Kidney (tissue), 14 donors: ENCODE measurements around the gene HTT. TPM values are rescaled to one million over a fixed set of nuclear protein-coding genes. Genes with fewer than 3 reads are reported as not detected.

Source experiments
- DNase-seq, 5 donors: peaks; one replicate each; pipeline ENCODE4 v3.0.0-alpha.2; 2013 to 2020
- FAIRE-seq: peaks from 2 replicates; lab custom pipeline; 2012; peaks lifted over from hg19 to GRCh38; lab: Jason Lieb, UNC
- H3K27ac ChIP-seq, 2 donors: one replicate each; pipeline ENCODE4 v1.7.0; 2013; ENCODE audit warnings: low read depth in 2 of 2, low read length in 2 of 2, inconsistent platforms in 1 of 2
- H3K27me3 ChIP-seq: one replicate; pipeline ENCODE4 v1.7.1; 2013; ENCODE audit warnings: low read length, inconsistent platforms; ENCODE audit not compliant: control insufficient read depth, insufficient read depth
- H3K36me3 ChIP-seq, 3 donors: one replicate each; pipeline versions ENCODE4 v1.7.0 to v1.7.1; 2013; ENCODE audit warnings: low read length in 3 of 3, control low read depth in 1 of 3, inconsistent platforms in 1 of 3; ENCODE audit not compliant: insufficient read depth in 3 of 3, control insufficient read depth in 2 of 3
- H3K4me1 ChIP-seq, 3 donors: one replicate each; pipeline versions ENCODE4 v1.7.0 to v1.7.1; 2013; ENCODE audit warnings: low read length in 3 of 3, inconsistent platforms in 1 of 3, low read depth in 1 of 3; ENCODE audit not compliant: control insufficient read depth in 2 of 3, insufficient read depth in 2 of 3
- H3K4me3 ChIP-seq, 3 donors: one replicate each; pipeline versions ENCODE4 v1.7.0 to v1.8.1; 2013; ENCODE audit warnings: low read length in 3 of 3, control low read depth in 1 of 3, inconsistent platforms in 1 of 3
- H3K9ac ChIP-seq, 3 donors: one replicate each; pipeline versions ENCODE4 v1.7.0 to v1.7.1; 2013; ENCODE audit warnings: low read length in 3 of 3, control low read depth in 1 of 3, inconsistent platforms in 1 of 3
- H3K9me3 ChIP-seq, 3 donors: one replicate each; pipeline versions ENCODE4 v1.7.0 to v1.7.1; 2013; ENCODE audit warnings: low read length in 3 of 3, control low read depth in 1 of 3, inconsistent platforms in 1 of 3; ENCODE audit not compliant: control insufficient read depth in 2 of 3, insufficient read depth in 1 of 3
- intact Hi-C: fragments of 100-400 bp; cut with DNase I; formaldehyde crosslinking; loops from one replicate; pipeline ENCODE4 v1.11.1; 2022
- polyA plus RNA-seq: library from polyadenylated mRNA; stranded (reverse); fragments of 350-450 nt; fragmentation: Illumina TruSeq; extraction: RNeasy Lipid Tissue Mini Kit (QIAGEN cat#74804); gene quantifications from one replicate; pipeline ENCODE4 v1.2.3, GENCODE V29; 2014; ENCODE audit warnings: low read depth, low replicate concordance; ENCODE audit not compliant: insufficient read depth
- total RNA-seq: library from RNA; stranded (reverse); fragmentation: NEBNext Ultra II Directional; extraction: Animal tissue kit (Norgen Biotek cat#: 25700); gene quantifications from one replicate; pipeline ENCODE4 v1.2.1, GENCODE V29; 2021
- TF ChIP-seq, protein P1 (sequence below): IDR thresholded peaks from 3 replicates; pipeline ENCODE4 v1.5.1; 2012; ENCODE audit warnings: mild to moderate bottlenecking, moderate library complexity, borderline replicate concordance; ENCODE audit not compliant: insufficient read depth; ENCODE audit errors: extremely low read depth
- donor health status: control.
- donor health status: control.
- donor health status: control.
- donor health status: control.
- donor health status: control.
- donor health status: DM: yes; HTN: yes; CAD: no.
- donor health status: Normal renal cell carcinoma (clear cell type).

The HTT gene
- total and polyA plus RNA-seq, 2 donors from 2014 or later: 7.2 to 64.0 TPM

GRCh38 chr4:3290476-3290875 lies 216.0 kb downstream of the HTT start:
- TF ChIP-seq, protein P1, sequence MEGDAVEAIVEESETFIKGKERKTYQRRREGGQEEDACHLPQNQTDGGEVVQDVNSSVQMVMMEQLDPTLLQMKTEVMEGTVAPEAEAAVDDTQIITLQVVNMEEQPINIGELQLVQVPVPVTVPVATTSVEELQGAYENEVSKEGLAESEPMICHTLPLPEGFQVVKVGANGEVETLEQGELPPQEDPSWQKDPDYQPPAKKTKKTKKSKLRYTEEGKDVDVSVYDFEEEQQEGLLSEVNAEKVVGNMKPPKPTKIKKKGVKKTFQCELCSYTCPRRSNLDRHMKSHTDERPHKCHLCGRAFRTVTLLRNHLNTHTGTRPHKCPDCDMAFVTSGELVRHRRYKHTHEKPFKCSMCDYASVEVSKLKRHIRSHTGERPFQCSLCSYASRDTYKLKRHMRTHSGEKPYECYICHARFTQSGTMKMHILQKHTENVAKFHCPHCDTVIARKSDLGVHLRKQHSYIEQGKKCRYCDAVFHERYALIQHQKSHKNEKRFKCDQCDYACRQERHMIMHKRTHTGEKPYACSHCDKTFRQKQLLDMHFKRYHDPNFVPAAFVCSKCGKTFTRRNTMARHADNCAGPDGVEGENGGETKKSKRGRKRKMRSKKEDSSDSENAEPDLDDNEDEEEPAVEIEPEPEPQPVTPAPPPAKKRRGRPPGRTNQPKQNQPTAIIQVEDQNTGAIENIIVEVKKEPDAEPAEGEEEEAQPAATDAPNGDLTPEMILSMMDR: no peak
- H3K9me3 ChIP-seq: no peaks in the 10 kb centered on the region
- FAIRE-seq: no peak
- peak in 2 of 5 donors; percentile 34 to 54 for DNase-seq
- H3K4me1 ChIP-seq: peaks cover 0 to 8% (median 5%) of the 10 kb centered on the region in 3 donors
- H3K9ac ChIP-seq: no peak overlapping the region
- no peaks in the 10 kb centered on the region for H3K27me3 ChIP-seq
- no peak overlapping the region for H3K27ac ChIP-seq
- no peaks in the 10 kb centered on the region for H3K36me3 ChIP-seq
- intact Hi-C loops: no loop called here
- no peak overlapping the region for H3K4me3 ChIP-seq

- Histone ChIP-seq H3K27me3 (no peaks in the 10 kb centered on the region), H3K36me3 (no peaks in the 10 kb centered on the region), H3K9me3 (no peaks in the 10 kb centered on the region), H3K4me3 (no peak overlapping the region), H3K4me1 (peaks cover 0 to 8% (median 5%) of the 10 kb centered on the region in 3 donors), H3K27ac (no peak overlapping the region), H3K9ac (no peak overlapping the region)
- DNase-seq: peak in 2 of 5 donors; percentile 56 to 62
- intact Hi-C loops: no loop called here
- TF ChIP-seq, protein P1: no peak
- no peak for FAIRE-seq
Observed at GRCh38 chr4:3290889-3291321, 216.4 kb downstream of the HTT start.

DNA sequence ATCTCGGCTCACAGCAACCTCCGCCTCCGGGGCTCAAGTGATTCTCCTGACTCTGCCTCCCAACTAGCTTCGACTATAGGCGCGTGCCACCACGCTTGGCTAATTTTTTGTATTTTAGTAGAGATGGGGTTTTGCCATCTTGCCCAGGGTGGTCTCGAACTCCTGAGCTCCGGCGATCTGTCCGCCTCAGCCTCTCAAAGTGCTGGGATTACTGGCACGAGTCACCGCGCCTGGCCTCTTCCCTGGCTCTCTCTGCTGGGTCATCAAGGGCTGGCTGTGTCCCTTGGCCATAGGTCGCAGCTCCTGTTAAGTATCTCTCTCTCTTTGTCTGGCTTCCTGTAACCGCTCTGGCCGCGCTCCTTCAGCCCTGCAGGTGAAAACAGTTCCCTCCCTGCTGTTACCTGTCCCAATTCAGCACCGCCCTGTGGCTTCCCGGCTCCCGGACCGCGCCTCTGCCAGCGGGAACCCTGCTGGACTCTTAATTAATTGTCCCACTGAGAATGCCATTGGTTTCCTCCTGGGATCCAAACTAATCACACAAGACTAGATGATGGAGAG lies 217.0 kb downstream of the HTT start:
- Histone ChIP-seq H3K9me3 (no peaks in the 10 kb centered on the region), H3K4me3 (peak overlapping the region; percentile 36 to 75 (median 73)), H3K36me3 (no peaks in the 10 kb centered on the region), H3K27me3 (no peaks in the 10 kb centered on the region), H3K9ac (peak overlapping the region in 2 of 3 donors; percentile 4 to 70), H3K4me1 (peaks cover 0 to 8% (median 5%) of the 10 kb centered on the region in 3 donors), H3K27ac (peak overlapping the region; percentile 89 to 91)
- TF ChIP-seq, protein P1: no peak
- DNase-seq (peak in 1 of 5 donors; percentile 82), FAIRE-seq (no peak)
- intact Hi-C loops: no loop called here
